NCI-H2196 treated with DMSO at 0.1 percent for 48 hours (cell line): ENCODE results near the gene VBP1.
"Not testable (repeated sequence)": the region's sequence is repeated elsewhere in the genome, so short reads cannot be mapped to it uniquely, and the experiment has no call there.

Experiments used
- DNase-seq: peaks from one replicate; lab custom pipeline; 2025; ENCODE audit not compliant: unreplicated experiment; lab: John Stamatoyannopoulos, UW

The VBP1 gene, protein sequence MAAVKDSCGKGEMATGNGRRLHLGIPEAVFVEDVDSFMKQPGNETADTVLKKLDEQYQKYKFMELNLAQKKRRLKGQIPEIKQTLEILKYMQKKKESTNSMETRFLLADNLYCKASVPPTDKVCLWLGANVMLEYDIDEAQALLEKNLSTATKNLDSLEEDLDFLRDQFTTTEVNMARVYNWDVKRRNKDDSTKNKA

DNA sequence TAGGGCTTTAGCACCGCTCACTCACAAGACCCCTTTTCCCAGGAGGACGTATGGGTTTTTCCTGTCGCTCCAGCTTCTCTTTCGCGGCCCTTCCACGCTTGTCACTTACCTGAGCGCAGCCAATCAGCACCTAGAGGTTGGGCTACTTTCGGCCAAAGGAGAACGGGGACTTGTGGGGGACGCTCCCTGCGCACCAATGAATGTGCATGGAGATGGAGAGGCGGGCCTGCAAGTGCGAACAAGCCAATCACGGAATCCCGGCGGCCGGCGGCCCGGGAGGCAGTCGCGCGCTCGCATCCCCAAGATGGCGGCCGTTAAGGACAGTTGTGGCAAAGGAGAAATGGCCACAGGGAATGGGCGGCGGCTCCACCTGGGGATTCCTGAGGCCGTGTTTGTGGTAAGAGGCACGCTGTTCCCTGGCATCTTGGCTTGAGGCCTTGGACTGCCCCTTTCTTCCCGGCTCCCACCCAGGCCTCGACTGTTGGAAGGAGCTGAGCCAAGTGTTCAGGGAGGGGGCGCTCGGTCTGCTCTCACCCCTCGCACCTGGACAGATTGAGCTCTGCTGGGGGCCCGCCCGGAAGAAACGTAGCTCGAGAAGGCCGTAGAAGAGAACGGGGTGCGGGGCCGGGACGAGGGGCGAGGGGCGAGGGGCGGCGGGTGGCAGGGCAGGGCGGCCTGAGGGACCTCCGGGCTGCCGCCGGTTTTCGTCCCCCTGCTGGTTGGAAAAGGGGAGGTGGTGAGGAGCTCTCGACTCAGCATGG lies at the start of gene VBP1:
Gene VBP1, plus strand, starts transcription at position 282 of the 761 bp plus-strand sequence. Its CDS starts 23 bp downstream, at position 305.
- DNase-seq = peak; percentile 81

DNA sequence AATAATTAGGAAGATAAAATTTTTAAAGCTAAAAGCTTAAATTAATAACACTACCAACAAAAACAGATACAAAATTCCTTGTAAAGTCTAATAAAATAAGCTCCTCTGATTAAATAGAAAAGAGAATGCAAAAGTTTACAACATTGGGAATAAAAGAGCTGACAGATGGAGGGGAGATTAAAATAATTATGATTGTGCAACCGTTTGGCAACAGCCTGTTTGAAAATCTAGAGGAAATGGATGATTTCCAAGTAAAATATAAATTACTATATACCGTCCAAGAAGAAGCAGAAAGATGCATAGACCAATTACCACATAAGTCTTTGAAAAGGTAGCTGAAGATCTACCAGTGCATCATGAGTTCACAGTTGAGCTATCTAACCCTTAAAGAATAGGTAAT lies 46.4 kb upstream of the VBP1 start:
- no peak for DNase-seq

DNA sequence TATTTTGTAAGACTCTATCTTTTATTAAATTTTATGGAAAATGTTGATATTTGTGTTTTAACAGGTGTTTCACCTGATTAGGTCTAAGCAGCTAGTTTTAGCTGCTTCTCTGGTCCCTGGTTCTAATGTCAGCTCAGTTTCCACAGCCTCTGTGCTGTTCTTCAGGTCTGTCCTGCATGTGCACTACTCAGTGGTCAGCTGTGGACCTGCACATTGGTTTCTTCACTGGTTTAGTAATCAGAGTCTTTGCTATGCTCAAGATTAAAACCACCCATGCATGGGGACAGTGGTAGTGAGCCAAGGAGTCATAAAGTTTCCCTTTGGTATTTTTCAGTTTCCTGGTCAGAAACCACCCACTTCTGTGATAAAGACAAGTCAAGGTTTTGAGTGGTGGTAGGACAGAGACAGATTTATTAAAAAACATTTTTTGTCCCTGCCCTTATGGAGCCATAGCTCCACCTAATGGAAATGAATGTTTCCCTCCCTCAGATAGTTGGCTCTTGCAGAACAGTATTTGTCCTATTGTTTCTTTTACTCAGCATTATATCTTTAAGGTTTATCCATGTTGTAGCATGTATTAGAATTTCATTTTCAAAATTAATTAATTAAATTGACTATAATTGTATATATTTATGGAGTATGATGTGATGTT lies 36.8 kb upstream of the VBP1 start:
- DNase-seq = no peak

DNA sequence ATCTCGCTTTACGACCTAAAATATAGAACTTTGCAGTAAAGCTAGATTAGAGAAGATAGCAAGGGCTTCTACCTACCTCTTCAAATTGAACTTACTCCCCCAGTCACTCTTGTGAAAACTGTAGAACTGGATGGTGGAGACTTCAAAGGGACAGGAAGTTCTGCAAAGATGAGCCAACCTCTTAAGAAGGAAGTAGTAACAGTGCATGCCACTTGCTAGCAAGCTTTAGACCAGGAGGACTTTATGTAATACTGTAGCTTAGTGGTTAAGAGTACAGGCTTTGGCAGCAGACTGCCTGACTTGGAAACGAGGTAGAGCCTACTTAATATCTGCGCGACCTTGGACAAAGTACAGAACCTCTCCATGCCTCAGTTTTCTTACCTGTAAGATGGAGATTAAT lies 27.5 kb upstream of the VBP1 start:
- no peak for DNase-seq

DNA sequence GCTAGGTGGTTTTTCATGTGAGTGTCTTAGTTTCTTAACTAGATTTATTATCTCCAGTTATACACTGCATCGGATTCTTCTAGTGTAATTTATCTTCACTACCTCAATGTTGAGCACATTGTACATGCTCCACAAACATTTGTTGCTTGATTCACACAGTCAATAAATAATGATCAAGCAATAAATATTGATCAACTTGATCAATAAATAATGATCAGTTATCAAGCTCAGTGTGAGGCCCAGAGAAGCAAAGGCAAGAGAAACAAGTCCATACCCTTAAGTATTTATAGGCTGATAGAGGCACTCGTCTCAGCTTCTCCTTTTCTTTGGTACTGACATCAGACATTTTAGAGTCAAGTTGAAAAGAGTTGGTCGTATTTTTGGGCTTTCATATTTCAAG lies 5.1 kb upstream of the VBP1 start:
- DNase-seq = no peak

DNA sequence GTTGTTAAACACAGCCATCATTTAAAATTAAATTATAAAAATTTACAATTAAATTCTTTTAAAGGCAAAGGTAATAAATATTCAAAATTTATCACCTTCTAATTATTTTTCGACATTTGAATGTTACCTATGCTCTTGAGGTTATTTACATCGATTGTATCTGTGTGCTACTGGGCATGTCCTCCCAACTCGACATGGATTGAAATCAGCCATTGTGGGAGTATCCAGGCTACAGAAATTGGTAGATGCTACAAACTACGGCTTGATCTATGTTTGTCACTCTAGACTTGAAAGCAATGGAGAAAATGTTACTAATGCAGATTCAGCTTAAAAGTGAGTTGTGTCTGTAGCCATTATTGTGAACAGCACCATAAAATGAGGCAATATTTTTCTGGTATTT lies 2.5 kb upstream of the VBP1 start:
- DNase-seq = no peak

GRCh38 chrX:155215443-155216178 lies 649 bp upstream of the VBP1 start:
- no peak for DNase-seq

DNA sequence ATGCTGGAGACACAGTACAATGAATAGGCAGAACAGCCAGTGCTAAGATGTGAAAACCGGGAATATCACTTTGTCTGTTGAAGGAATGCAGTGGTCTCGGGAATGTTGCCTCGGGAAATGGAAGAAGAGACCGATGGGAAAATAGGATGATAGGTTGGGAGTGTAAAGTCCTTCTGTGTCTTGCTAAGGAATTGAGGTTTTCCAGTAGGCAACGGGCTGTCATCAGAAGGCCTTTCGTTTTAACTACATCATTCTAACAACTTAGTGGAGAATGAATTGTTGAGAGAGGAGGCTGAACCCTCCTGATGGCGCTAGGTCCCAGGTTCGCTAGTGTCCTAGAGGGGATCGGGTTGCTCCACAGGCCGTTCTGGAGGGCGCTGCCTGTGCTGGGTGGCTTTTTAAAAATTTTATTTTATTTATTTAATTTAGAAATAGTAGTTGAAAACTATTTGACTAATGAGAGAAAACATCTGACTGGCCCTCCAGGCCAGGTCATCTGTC lies 730 bp downstream of the VBP1 start:
- no peak for DNase-seq

DNA sequence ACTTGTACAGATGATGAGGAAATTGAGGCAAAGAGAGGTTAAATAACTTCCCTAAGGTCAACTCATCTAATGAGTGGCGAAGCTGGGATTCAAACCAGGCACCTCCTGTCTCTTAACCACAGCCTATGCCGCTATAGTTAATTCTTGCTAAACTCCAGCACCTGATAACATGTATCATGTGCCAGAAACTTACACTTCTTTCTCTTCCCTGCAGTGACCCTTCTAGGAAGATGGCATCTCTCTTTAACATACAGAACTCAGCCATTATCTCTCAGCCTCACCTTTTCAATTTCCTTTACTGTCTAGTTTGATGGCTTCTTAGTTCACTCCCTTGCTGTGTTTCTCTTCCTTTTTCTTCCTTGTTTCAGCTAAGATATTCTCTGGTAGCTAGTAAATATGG lies 2.5 kb downstream of the VBP1 start:
- DNase-seq = no peak

DNA sequence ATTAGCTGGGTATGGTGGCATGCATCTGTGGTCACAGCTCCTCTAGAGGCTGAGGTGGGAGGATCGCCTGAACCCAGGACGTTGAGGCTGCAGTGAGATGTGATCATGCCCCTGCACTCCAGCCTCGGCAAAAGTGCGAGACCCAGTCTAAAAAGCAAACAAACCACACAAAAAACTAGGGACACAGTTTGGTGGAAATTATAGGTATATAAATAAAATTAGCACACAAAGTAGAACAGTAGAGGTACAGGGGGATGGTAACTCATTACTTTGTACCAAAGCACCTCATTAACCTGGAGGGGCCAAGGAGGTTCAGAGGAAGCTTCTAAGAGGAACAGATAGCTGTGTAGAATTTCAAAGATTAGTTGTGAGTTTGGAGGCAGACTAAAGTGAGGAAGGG lies 5.1 kb downstream of the VBP1 start:
- no peak for DNase-seq

DNA sequence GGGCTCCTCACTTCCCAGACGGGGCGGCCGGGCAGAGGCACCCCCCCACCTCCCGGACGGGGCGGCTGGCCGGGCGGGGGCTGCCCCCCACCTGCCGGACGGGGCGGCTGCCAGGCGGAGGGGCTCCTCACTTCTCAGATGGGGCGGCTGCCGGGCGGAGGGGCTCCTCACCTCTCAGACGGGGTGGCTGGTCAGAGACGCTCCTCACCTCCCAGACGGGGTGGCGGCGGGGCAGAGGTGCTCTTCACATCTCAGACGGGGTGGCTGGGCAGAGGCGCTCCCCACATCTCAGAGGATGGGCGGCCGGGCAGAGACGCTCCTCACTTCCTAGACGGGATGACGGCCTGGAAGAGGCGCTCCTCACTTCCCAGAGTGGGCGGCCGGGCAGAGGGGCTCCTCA lies 7.5 kb downstream of the VBP1 start:
- not testable (repeated sequence) for DNase-seq

DNA sequence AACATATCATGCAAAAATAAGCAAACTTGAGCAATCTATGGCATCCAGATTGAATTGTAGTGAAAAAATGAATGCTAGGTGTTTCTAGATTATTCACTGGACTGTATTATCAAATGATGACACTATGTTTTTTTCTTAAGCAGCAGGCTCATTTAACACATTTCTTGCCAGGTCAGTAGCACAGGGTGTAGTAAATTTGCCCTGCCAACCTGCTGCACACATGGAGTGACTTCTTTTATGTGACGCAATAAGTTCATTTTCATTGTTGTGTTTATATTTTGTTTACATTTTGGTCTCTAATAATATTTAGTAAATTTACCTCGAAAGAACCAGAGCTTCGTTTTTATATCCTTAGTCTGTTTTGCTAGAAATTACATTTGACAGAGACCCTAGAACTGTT lies 9.5 kb downstream of the VBP1 start:
- no peak for DNase-seq

DNA sequence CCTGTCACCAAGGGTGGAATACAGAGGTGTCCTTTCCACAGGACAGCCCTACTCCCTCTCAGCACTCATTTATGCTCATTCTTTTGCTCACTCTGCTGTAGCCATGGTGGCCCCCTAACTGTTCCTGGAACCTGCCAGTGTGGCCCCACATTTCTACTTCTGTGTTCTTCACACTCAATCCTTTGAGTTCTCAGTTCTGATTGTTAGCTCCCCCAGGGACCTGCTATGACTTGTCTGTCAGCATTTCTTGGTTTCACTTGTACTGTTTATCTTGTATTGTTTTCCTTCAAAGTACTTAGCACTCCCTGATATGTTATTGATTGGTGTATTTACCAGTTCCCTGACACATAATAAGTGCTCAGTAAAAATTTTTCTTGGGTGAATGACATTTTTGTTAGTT lies 14.9 kb downstream of the VBP1 start:
- DNase-seq = no peak

- DNase-seq = no peak
Measured at GRCh38 chrX:155235891-155236290, 19.6 kb downstream of the VBP1 start.

GRCh38 chrX:155237719-155238118 lies 21.5 kb downstream of the VBP1 start:
- no peak for DNase-seq

DNA sequence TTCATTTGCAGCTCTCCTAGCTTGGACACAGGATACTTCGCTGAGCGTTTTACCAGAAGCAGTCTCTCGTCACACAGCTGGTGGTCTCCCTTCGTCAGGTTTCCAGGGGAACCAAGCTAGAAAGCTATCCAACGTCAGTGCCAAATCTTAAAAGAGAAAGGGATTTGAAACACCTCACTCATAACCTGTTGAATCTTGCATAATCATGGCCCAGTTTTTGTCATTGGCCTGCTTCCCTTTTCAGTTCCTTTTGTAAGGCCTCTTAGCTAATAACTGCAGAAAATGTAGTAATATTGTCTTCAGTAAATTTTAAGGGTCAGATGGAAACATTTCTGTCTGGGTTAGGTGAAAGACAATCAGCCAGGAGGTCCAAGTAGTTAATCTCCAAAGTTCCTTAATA lies 26.0 kb downstream of the VBP1 start:
- no peak for DNase-seq

- DNase-seq = no peak
Measured at GRCh38 chrX:155246748-155247147, 30.5 kb downstream of the VBP1 start.

- DNase-seq = no peak
Measured at GRCh38 chrX:155247497-155247896, 31.2 kb downstream of the VBP1 start.

GRCh38 chrX:155251391-155251790 lies 35.1 kb downstream of the VBP1 start:
- DNase-seq = no peak

- DNase-seq = no peak
Measured at GRCh38 chrX:155259752-155260151, 43.5 kb downstream of the VBP1 start.

DNA sequence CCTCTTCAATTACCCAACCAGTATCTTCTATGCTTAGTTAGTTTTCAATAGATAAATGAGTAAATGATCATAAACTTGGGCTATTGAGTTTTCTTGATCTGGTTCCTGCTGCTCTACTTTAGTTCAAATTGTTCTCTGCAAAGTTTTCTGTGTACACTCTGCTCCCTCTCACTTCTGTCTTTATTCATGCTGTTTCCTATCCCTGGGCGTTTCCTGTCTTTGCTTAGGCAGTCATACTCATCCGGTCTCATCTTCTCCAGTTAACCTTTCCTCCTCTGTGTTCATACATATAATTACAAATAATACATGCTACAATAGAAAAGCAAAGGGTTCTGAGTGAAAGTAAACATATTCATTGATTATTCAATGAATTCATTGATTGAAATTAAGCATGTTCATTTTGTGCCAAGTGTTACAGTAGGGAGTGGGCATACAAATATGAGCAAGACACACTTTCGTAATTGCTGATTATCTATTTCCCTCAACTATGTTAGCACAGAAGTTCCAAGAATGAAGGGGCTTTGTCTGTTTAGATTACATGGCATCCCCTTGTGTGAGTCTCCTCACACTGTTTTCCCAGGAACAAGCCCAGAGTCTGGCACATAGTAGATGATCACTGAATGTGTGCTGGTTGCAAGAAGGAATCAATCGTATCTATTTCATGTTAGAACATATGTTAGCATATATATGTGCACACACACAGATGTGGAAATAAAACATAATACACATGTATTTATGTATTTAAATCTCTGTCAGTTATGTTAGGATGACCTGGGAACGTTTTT lies 46.9 kb downstream of the VBP1 start:
- DNase-seq = no peak
